ENCODE data around the gene HOXA7. TPM values are rescaled to one million over a fixed set of nuclear protein-coding genes. Genes with fewer than 3 reads are reported as not detected.

Gene HOXA7
- total and polyA plus RNA-seq, 2 of the 8 experiments (the other 6 are each of a cell fraction or from before 2014, with no cell fraction given) = 0.03 TPM; not detected in 1

DNA sequence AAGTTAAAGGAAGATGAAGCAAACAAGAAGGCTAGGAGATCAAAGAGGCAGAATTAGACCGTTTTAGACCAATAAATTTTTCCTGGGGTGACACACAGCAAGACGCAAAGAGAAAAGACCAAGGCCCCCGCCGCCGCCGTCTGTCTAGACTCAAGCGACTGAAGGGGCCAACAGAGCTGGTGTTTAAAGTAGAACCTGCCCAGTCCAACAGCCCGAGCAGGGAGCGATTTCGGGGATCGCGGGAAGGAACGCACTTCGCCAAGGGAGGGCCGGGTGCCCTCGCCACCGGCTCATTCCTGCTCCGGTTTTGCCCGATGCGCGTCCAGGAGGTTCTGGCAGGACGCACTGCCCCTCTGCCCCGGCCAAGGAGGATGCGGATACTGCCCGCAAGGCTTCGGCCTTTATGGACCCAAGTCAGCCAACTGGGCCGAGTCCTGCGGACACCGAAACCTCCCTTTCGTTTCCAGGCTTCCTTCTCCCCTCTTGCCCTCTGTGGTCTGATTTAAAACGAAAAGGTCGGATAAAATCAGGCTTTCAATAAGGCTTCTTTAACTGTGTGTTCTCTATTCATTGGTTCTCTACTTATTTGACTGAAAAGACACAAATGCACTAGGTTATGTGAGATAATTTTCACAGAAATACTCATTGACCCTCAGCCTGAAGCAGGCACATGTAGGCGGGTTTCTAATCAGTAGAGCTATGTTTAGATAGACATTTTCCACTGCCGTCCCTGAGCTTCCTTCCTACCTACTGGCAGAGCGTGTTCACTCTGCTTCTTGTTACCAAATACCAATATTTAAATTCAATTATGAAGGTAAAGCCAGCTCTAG, 2.2 kb upstream of the HOXA7 start (continued):
- TF ChIP-seq, protein P1, sequence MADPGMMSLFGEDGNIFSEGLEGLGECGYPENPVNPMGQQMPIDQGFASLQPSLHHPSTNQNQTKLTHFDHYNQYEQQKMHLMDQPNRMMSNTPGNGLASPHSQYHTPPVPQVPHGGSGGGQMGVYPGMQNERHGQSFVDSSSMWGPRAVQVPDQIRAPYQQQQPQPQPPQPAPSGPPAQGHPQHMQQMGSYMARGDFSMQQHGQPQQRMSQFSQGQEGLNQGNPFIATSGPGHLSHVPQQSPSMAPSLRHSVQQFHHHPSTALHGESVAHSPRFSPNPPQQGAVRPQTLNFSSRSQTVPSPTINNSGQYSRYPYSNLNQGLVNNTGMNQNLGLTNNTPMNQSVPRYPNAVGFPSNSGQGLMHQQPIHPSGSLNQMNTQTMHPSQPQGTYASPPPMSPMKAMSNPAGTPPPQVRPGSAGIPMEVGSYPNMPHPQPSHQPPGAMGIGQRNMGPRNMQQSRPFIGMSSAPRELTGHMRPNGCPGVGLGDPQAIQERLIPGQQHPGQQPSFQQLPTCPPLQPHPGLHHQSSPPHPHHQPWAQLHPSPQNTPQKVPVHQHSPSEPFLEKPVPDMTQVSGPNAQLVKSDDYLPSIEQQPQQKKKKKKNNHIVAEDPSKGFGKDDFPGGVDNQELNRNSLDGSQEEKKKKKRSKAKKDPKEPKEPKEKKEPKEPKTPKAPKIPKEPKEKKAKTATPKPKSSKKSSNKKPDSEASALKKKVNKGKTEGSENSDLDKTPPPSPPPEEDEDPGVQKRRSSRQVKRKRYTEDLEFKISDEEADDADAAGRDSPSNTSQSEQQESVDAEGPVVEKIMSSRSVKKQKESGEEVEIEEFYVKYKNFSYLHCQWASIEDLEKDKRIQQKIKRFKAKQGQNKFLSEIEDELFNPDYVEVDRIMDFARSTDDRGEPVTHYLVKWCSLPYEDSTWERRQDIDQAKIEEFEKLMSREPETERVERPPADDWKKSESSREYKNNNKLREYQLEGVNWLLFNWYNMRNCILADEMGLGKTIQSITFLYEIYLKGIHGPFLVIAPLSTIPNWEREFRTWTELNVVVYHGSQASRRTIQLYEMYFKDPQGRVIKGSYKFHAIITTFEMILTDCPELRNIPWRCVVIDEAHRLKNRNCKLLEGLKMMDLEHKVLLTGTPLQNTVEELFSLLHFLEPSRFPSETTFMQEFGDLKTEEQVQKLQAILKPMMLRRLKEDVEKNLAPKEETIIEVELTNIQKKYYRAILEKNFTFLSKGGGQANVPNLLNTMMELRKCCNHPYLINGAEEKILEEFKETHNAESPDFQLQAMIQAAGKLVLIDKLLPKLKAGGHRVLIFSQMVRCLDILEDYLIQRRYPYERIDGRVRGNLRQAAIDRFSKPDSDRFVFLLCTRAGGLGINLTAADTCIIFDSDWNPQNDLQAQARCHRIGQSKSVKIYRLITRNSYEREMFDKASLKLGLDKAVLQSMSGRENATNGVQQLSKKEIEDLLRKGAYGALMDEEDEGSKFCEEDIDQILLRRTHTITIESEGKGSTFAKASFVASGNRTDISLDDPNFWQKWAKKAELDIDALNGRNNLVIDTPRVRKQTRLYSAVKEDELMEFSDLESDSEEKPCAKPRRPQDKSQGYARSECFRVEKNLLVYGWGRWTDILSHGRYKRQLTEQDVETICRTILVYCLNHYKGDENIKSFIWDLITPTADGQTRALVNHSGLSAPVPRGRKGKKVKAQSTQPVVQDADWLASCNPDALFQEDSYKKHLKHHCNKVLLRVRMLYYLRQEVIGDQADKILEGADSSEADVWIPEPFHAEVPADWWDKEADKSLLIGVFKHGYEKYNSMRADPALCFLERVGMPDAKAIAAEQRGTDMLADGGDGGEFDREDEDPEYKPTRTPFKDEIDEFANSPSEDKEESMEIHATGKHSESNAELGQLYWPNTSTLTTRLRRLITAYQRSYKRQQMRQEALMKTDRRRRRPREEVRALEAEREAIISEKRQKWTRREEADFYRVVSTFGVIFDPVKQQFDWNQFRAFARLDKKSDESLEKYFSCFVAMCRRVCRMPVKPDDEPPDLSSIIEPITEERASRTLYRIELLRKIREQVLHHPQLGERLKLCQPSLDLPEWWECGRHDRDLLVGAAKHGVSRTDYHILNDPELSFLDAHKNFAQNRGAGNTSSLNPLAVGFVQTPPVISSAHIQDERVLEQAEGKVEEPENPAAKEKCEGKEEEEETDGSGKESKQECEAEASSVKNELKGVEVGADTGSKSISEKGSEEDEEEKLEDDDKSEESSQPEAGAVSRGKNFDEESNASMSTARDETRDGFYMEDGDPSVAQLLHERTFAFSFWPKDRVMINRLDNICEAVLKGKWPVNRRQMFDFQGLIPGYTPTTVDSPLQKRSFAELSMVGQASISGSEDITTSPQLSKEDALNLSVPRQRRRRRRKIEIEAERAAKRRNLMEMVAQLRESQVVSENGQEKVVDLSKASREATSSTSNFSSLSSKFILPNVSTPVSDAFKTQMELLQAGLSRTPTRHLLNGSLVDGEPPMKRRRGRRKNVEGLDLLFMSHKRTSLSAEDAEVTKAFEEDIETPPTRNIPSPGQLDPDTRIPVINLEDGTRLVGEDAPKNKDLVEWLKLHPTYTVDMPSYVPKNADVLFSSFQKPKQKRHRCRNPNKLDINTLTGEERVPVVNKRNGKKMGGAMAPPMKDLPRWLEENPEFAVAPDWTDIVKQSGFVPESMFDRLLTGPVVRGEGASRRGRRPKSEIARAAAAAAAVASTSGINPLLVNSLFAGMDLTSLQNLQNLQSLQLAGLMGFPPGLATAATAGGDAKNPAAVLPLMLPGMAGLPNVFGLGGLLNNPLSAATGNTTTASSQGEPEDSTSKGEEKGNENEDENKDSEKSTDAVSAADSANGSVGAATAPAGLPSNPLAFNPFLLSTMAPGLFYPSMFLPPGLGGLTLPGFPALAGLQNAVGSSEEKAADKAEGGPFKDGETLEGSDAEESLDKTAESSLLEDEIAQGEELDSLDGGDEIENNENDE (IDR thresholded peaks at IDR 0.05; ENCODE audit: insufficient replicate concordance, low read length) = no peak

All from H1 (cell line).